ENCODE measurements around the gene MLXIP.

The MLXIP gene

DNA sequence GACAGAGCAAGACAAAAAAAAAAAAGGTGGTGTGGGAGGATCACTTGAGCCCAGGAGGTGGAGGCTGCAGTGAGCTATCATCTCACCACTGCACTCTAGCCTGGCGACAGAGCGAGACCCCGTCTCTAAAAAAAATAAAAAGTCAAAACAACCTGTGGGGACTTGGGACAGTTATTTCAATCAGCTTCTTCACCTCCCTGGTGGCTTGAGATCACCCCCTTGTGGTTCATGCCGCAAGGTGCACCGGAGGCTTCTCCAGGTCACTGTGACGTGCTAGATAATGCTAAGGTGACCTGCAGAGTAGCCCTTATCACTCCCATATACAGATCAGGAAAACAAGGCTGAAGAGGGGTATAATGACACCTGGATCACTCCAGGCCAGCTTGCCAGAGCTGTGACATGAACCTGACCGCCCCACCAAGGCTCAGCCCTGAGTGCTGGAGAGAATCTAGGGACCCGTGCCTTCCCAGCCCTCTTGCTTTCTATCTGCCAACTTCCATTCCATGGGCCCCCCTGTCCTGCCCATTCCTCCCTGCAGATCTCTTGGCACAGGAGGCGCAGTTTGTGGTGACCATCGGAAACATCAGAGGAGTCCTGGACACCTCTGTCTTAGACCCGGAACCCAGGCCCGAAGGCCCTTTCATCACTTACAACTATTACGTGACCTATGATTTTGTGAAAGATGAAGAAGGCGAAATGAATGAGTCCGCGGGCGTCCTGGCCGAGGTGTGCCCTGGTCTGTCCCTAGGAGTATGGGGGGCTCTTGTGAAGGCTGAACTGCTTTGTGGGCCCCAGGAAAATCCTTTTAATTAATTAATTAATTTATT, 112.5 kb downstream of the MLXIP start:
- peak; percentile 2 for DNase-seq

DNA sequence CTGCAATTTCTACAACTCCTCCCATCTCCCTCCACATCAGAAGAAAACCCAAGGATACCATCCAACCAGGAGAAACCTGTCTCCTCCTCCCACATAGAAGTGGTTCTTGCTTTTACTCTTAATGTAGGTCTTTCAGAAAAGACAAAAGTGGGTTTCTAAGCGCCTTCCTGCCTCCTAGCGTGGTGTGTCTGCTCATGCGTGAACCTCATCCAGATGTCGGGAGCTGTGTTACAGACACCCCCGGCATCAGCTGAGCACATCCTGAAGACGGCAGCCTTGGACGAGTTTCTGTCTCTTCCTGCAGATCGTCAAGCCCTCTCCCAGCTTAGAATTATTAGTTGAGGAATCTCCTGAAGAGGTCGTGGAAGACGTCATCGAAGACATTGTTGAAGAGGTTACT, 113.9 kb downstream of the MLXIP start:
- DNase-seq, result no peak

DNA sequence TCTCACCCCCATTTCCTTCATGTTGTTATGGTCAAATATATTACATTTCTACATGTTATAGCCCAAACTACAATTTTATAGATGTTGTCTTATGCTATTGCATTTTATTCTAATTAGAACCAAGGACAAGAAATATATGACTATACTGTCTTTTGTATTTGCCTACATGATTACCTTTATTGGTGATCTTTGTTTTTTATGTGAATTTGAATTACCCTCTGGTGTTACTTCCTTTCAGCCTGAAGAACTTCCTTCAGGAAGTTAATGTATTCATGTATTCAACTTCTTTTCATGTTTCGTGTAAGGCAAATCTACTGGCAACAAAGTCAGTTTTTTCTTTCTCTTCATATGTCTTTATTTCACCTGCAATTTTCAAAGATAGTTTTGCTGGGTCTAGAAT, 116.2 kb downstream of the MLXIP start:
- DNase-seq, result no peak

DNA sequence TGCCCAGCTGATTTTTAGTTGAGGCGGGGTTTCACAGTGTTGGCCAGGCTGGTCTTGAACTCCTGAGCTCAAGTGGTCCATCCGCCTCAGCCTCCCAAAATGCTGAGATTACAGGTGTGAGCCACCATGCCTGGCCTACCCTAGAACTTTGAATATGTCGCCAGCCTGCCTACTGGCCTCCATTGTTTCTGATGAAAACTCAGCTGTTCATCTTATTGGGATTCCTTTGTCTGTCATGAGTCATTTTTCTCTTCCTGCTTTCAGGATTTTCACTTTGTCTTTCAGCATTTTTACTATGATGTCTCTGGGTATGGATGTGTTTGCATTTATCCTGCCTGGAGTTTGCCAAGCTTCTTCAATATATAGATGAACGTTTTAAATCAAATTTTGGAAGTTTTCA, 116.8 kb downstream of the MLXIP start:
- no peak for DNase-seq

All from NCI-H1694 treated with DMSO at 0.1 percent for 48 hours (cell line).